IMR-90 (cell line): ENCODE measurements around the gene PRKAG2. TPM values are rescaled to one million over a fixed set of nuclear protein-coding genes. Genes with fewer than 3 reads are reported as not detected.
A peak's percentile ranks its signal among the peaks of the same experiment; 100 is the strongest.

Experiments used
- ATAC-seq: fragments of 200-7000 bp; cut with Tn5 transposase; 2 replicates; pipeline ENCODE4 v1.9.1; 2020; ENCODE audit warnings: low read depth, mild to moderate bottlenecking, moderate library complexity
- BruUV-seq: library from RNA; stranded (reverse); fragments of 400-500 nt; replicated peaks from 2 replicates; lab custom pipeline; 2021; lab: Mats Ljungman, UMichigan
- CTCF ChIA-PET: fragments of 300-600 bp; formaldehyde crosslinking; extraction: SDS; loops from one replicate; lab custom pipeline; 2021; ENCODE audit warnings: antibody characterized with exemption; lab: Yijun Ruan, JAX
- POLR2A ChIA-PET: fragments of 300-600 bp; sonication (Branson Sonifier 250); formaldehyde crosslinking; loops from one replicate; lab custom pipeline; 2022; ENCODE audit warnings: antibody characterized with exemption; ENCODE audit not compliant: unreplicated experiment; lab: Charles Lee
- DNase-seq: peaks from one replicate; pipeline ENCODE4 v3.0.0; 2013
- H2AFZ ChIP-seq: replicated peaks from 2 replicates; pipeline ENCODE3; 2013; ENCODE audit warnings: low read length, mild to moderate bottlenecking; ENCODE audit not compliant: poor library complexity
- H2AK5ac ChIP-seq: 2 replicates; pipeline ENCODE4 v1.6.1; 2013; ENCODE audit warnings: low read depth, low read length, inconsistent platforms
- H2AK9ac ChIP-seq: replicated peaks from 2 replicates; pipeline ENCODE3; 2013; ENCODE audit warnings: mild to moderate bottlenecking, low read depth, low read length, moderate library complexity; ENCODE audit not compliant: poor library complexity
- H2BK120ac ChIP-seq: 2 replicates; pipeline ENCODE4 v1.6.1; 2013; ENCODE audit warnings: low read depth, low read length, inconsistent platforms
- H2BK15ac ChIP-seq: 3 replicates; pipeline ENCODE4 v1.6.1; 2013; ENCODE audit warnings: low read depth, low read length, inconsistent platforms
- H2BK20ac ChIP-seq: 2 replicates; pipeline ENCODE4 v1.6.1; 2013; ENCODE audit warnings: low read depth, mild to moderate bottlenecking, inconsistent platforms, low read length, moderate library complexity
- H2BK5ac ChIP-seq: 2 replicates; pipeline ENCODE4 v1.6.1; 2013; ENCODE audit warnings: mild to moderate bottlenecking, low read depth, low read length, inconsistent platforms; ENCODE audit not compliant: poor library complexity, severe bottlenecking
- H3K14ac ChIP-seq: replicated peaks from 2 replicates; pipeline ENCODE4 v1.6.1; 2013; ENCODE audit warnings: low read depth, low read length, inconsistent platforms
- H3K18ac ChIP-seq: 2 replicates; pipeline ENCODE4 v1.6.1; 2013; ENCODE audit warnings: low read depth, low read length, control low read depth
- H3K23ac ChIP-seq: 2 replicates; pipeline ENCODE4 v1.6.1; 2013; ENCODE audit warnings: low read depth, low read length, inconsistent platforms
- H3K27ac ChIP-seq: 2 replicates; pipeline ENCODE4 v1.5.1; 2013; ENCODE audit warnings: mild to moderate bottlenecking, control low read depth, low read length; ENCODE audit not compliant: insufficient read depth
- H3K27me3 ChIP-seq: 2 replicates; pipeline ENCODE4 v1.6.1; 2013; ENCODE audit warnings: low read length; ENCODE audit not compliant: control insufficient read depth, insufficient read depth
- H3K36me3 ChIP-seq: 2 replicates; pipeline ENCODE4 v1.6.1; 2013; ENCODE audit warnings: low read length, mixed read lengths; ENCODE audit not compliant: control insufficient read depth, insufficient read depth
- H3K4ac ChIP-seq: 2 replicates; pipeline ENCODE4 v1.6.1; 2013; ENCODE audit warnings: low read depth, low read length, inconsistent platforms
- H3K4me1 ChIP-seq: 2 replicates; pipeline ENCODE4 v1.6.1; 2013; ENCODE audit warnings: low read length, mixed read lengths; ENCODE audit not compliant: control insufficient read depth, insufficient read depth
- H3K4me2 ChIP-seq: 2 replicates; pipeline ENCODE4 v1.6.1; 2013; ENCODE audit warnings: low read depth, mild to moderate bottlenecking, control low read depth, low read length, moderate library complexity
- H3K4me3 ChIP-seq: 2 replicates; pipeline ENCODE4 v1.5.1; 2013; ENCODE audit warnings: low read depth, mild to moderate bottlenecking, control low read depth, low read length, moderate library complexity; ENCODE audit not compliant: insufficient read depth
- H3K56ac ChIP-seq: 2 replicates; pipeline ENCODE4 v1.6.1; 2013; ENCODE audit warnings: low read length, inconsistent platforms; ENCODE audit not compliant: insufficient read depth; ENCODE audit errors: extremely low read depth
- H3K79me1 ChIP-seq, 2 experiments: 2 replicates each; pipeline ENCODE4 v1.6.1; 2013; ENCODE audit warnings: low read length in 2 of 2, inconsistent platforms in 1 of 2, low read depth in 1 of 2
- H3K9ac ChIP-seq: 2 replicates; pipeline ENCODE4 v1.6.1; 2013; ENCODE audit warnings: low read depth, low read length, control low read depth
- H3K9me1 ChIP-seq: 2 replicates; pipeline ENCODE4 v1.6.1; 2013; ENCODE audit warnings: low read length, inconsistent platforms; ENCODE audit not compliant: insufficient read depth
- H3K9me3 ChIP-seq: 2 replicates; pipeline ENCODE4 v1.6.1; 2013; ENCODE audit warnings: low read length; ENCODE audit not compliant: control insufficient read depth, insufficient read depth
- H4K20me1 ChIP-seq: 2 replicates; pipeline ENCODE4 v1.6.1; 2013; ENCODE audit warnings: low read length, inconsistent platforms; ENCODE audit not compliant: insufficient read depth
- H4K5ac ChIP-seq: 2 replicates; pipeline ENCODE4 v1.6.1; 2013; ENCODE audit warnings: mild to moderate bottlenecking, low read depth, low read length, control low read depth
- H4K8ac ChIP-seq, 2 experiments: 2 replicates each; pipeline ENCODE4 v1.6.1; 2013; ENCODE audit warnings: low read depth in 2 of 2, low read length in 2 of 2, control low read depth in 1 of 2, inconsistent platforms in 1 of 2
- H4K91ac ChIP-seq: 2 replicates; pipeline ENCODE4 v1.6.1; 2013; ENCODE audit warnings: low read depth, low read length, inconsistent platforms; ENCODE audit not compliant: insufficient read depth
- BHLHE40 ChIP-seq: fragments of 150-350 bp; IDR thresholded peaks from 2 replicates; pipeline ENCODE4 v1.6.1; 2016; ENCODE audit warnings: mild to moderate bottlenecking, low read depth, low read length
- CEBPB ChIP-seq: IDR thresholded peaks from 2 replicates; pipeline ENCODE4 v1.6.1; 2012; ENCODE audit warnings: low read depth, low read length, improper control_type of control experiment
- CHD1 ChIP-seq: IDR thresholded peaks from 2 replicates; pipeline ENCODE4 v1.6.1; 2012; ENCODE audit warnings: low read depth, low read length, improper control_type of control experiment
- FOS ChIP-seq: fragments of 150-350 bp; IDR thresholded peaks from 2 replicates; pipeline ENCODE4 v1.6.1; 2016; ENCODE audit warnings: low read depth, low read length
- MAFK ChIP-seq: IDR thresholded peaks from 2 replicates; pipeline ENCODE4 v1.6.1; 2012; ENCODE audit warnings: low read depth, low read length, improper control_type of control experiment
- MAZ ChIP-seq: IDR thresholded peaks from 2 replicates; pipeline ENCODE4 v1.6.1; 2012; ENCODE audit warnings: low read depth, mild to moderate bottlenecking, low read length, improper control_type of control experiment, moderate library complexity, borderline replicate concordance
- MXI1 ChIP-seq: IDR thresholded peaks from 2 replicates; pipeline ENCODE4 v1.6.1; 2012; ENCODE audit warnings: low read depth, mild to moderate bottlenecking, low read length, moderate library complexity, borderline replicate concordance
- RCOR1 ChIP-seq: IDR thresholded peaks from 2 replicates; pipeline ENCODE4 v1.6.1; 2012; ENCODE audit warnings: mild to moderate bottlenecking, low read length, improper control_type of control experiment; ENCODE audit not compliant: insufficient replicate concordance
- RFX5 ChIP-seq: IDR thresholded peaks from 2 replicates; pipeline ENCODE4 v1.8.0; 2012; ENCODE audit warnings: low read depth, mild to moderate bottlenecking, low read length, moderate library complexity
- SMC3 ChIP-seq: fragments of 150-350 bp; IDR thresholded peaks from 2 replicates; pipeline ENCODE4 v1.6.1; 2016; ENCODE audit warnings: low read depth, mild to moderate bottlenecking, antibody characterized with exemption, low read length, moderate library complexity
- WGBS, 2 experiments: methylation state at CpG; one replicate each; pipeline versions ENCODE4 v1.1.5 to v1.1.7; 2013; ENCODE audit warnings: missing lambda C conversion rate in 2 of 2; ENCODE audit not compliant: insufficient read length in 1 of 2; ENCODE audit errors: extremely low coverage in 2 of 2; 5-methylcytosine and 5-hydroxymethylcytosine counted together
- dilution Hi-C: fragments of 300-500 bp; cut with HindIII; formaldehyde crosslinking; loops from one replicate; pipeline ENCODE4 v1.14.3; 2018; ENCODE audit warnings: low sequenced_read_pairs; ENCODE audit not compliant: unreplicated experiment
- in situ Hi-C: fragments of 300-500 bp; cut with MboI; formaldehyde crosslinking; loops from 3 replicates; pipeline ENCODE4 v1.14.3; 2019; ENCODE audit warnings: low sequenced_read_pairs, inconsistent platforms, mixed read lengths
- intact Hi-C: fragments of 100-400 bp; cut with micrococcal nuclease; formaldehyde crosslinking; loops from 2 replicates; pipeline ENCODE4 v1.10.0; 2022
- polyA plus RNA-seq, 3 experiments: library from polyadenylated mRNA; depleted of rRNA; stranded (reverse); fragments of >200 nt; gene quantifications; 2 replicates each; pipeline ENCODE4 v1.2.3, GENCODE V29; 2012; ENCODE audit warnings: low replicate concordance in 1 of 3
- total RNA-seq: library from RNA; depleted of rRNA; stranded (reverse); fragments of >200 nt; gene quantifications from 2 replicates; pipeline ENCODE4 v1.2.3, GENCODE V29; 2012
- TF ChIP-seq, protein P1 (sequence below): conservative IDR thresholded peaks from 2 replicates; pipeline ENCODE4 v1.5.1; 2012; ENCODE audit warnings: mild to moderate bottlenecking, low read depth, low read length, improper control_type of control experiment
- TF ChIP-seq, protein P2 (sequence below): fragments of 150-350 bp; IDR thresholded peaks from 2 replicates; pipeline ENCODE4 v1.6.1; 2017; ENCODE audit warnings: mild to moderate bottlenecking, antibody characterized with exemption, low read length, low read depth

Gene PRKAG2
- total and polyA plus RNA-seq, 2 of the 4 experiments (the other 2 are of a cell fraction) = 15.4 to 21.6 TPM

DNA sequence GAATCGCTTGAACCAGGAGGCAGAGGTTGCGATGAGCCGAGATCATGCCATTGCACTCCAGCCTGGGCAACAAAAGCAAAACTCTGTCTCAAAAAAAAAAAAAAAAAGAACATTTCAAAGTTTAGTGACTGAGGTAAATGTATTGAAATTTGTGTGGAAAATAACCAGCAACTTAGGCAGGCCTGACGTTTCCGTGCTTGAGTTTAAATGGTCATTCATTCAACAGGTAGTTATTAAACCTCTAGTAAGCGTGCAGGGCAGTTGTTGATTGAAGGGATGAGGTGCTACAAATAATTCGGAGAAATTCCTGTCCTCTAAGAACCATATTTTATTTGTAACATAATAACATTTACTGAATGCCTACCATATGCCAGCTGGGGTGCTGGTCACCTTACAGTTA, 135.3 kb downstream of the PRKAG2 start (continued):
- TF ChIP-seq MXI1 = no peak

DNA sequence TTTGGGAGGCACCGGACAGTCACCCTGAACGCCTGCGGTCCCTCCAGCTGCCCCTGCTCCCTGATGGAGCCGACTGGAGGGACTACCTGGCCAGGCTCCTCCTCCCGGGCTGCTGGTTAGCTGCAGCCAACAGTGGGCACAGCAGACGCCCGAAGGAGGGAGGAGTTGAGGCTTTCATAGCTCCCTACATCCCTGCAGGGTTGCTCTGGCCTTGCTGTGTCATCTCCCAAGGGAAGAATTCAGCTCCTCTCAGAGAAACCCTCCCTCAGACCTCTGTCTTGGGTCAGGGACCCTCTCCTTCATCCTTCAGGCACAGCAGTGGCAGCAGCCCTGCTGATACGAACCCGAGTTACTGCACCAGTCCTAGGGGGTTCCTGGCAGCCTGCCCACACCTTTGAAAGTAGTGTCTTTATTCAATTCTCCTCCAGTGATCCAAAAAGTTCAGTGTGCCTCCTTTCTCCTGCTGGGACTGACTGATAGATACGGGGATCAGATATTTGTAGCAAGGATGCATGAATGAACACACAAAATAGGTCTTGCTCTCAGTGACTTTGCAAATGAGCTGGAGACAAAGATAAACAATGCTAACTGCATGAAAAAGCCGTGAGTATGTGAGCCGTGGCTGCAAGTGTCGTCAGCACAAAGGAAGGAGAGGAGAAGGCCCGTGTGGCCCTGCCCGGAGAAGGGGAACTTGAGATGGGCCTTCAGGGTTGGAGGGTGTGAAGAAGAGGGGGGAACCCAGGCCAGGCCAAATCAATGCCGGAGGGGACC, 136.6 kb downstream of the PRKAG2 start:
- Histone ChIP-seq H3K23ac (0 out of 2 replicates have a peak overlapping the region, but pooled peaks have one; percentile 5), H3K18ac (0 out of 2 replicates have a peak overlapping the region, but pooled peaks have one; percentile 42), H2AK5ac (peak overlapping the region; percentile 4; the same call in 1 of the 2 replicates), H3K79me1 (0 out of 4 replicates have a peak, but pooled peaks cover 0 to 6% of the 10 kb centered on the region in 2 experiments), H3K9me1 (peaks cover 12% of the 10 kb centered on the region; the same call in 1 of the 2 replicates), H2AFZ (peak overlapping the region; percentile 67), H3K4me2 (no peak overlapping the region; the same call in 1 of the 2 replicates), H2AK9ac (peak overlapping the region; percentile 13), H4K91ac (peak overlapping the region; percentile 17), H2BK5ac (no peak overlapping the region), H3K36me3 (no peaks in the 10 kb centered on the region), H3K9me3 (no peaks in the 10 kb centered on the region), H3K56ac (no peak overlapping the region), H2BK15ac (0 out of 3 replicates have a peak overlapping the region, but pooled peaks have one; percentile 44), H4K5ac (no peak overlapping the region), H4K8ac (peak overlapping the region in 1 of 2 experiments; percentile 1; a peak in 1 of 4 replicates), H3K27ac (no peak overlapping the region), H3K9ac (no peak overlapping the region), H2BK20ac (peak overlapping the region; percentile 84), H3K4me3 (no peak overlapping the region), H3K4me1 (peaks cover 34% of the 10 kb centered on the region), H2BK120ac (peak overlapping the region; percentile 47), H4K20me1 (no peaks in the 10 kb centered on the region), H3K14ac (no peak overlapping the region), H3K27me3 (no peaks in the 10 kb centered on the region), H3K4ac (peak overlapping the region; percentile 46; the same call in 1 of the 2 replicates)
- intact Hi-C loops (no loop called here), dilution Hi-C loops (no loop called here), in situ Hi-C loops (loop anchor here (10.0 kb wide), 1 partner anchor 115 kb away; no protein-coding TSS in a partner anchor)
- ChIA-PET POLR2A (no interaction called here), CTCF (interaction anchor here (0.5 to 1.2 kb wide), 2 partner anchors 14 kb away, joined by 3 read pairs; no protein-coding TSS in a partner anchor)
- DNase-seq (peak; percentile 48), ATAC-seq (no peak; the same call in 1 of the 2 replicates)
- no TSS peak for BruUV-seq
- 80% methylated on average over 7 of the region's 16 CpGs; no CpG with 5 or more reads in 1 of the 2 experiments for WGBS, 2 experiments
- no peak for TF ChIP-seq RFX5
- TF ChIP-seq CHD1 = no peak
- no peak for TF ChIP-seq FOS
- TF ChIP-seq, protein P1, sequence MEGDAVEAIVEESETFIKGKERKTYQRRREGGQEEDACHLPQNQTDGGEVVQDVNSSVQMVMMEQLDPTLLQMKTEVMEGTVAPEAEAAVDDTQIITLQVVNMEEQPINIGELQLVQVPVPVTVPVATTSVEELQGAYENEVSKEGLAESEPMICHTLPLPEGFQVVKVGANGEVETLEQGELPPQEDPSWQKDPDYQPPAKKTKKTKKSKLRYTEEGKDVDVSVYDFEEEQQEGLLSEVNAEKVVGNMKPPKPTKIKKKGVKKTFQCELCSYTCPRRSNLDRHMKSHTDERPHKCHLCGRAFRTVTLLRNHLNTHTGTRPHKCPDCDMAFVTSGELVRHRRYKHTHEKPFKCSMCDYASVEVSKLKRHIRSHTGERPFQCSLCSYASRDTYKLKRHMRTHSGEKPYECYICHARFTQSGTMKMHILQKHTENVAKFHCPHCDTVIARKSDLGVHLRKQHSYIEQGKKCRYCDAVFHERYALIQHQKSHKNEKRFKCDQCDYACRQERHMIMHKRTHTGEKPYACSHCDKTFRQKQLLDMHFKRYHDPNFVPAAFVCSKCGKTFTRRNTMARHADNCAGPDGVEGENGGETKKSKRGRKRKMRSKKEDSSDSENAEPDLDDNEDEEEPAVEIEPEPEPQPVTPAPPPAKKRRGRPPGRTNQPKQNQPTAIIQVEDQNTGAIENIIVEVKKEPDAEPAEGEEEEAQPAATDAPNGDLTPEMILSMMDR = no peak
- TF ChIP-seq BHLHE40 = no peak
- TF ChIP-seq SMC3 = no peak
- TF ChIP-seq MAZ = no peak
- TF ChIP-seq MXI1 = no peak
- TF ChIP-seq, protein P2, sequence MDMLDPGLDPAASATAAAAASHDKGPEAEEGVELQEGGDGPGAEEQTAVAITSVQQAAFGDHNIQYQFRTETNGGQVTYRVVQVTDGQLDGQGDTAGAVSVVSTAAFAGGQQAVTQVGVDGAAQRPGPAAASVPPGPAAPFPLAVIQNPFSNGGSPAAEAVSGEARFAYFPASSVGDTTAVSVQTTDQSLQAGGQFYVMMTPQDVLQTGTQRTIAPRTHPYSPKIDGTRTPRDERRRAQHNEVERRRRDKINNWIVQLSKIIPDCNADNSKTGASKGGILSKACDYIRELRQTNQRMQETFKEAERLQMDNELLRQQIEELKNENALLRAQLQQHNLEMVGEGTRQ = no peak
- no peak for TF ChIP-seq RCOR1
- no peak for TF ChIP-seq CEBPB
- TF ChIP-seq MAFK = no peak
